ENCODE data around the gene ECHDC1.

GRCh38 chr6:127392301-127392700 lies 48.9 kb upstream of the ECHDC1 start:
- no peak for TF ChIP-seq POLR2AphosphoS5 (IDR thresholded peaks at IDR 0.05)
- no peak for TF ChIP-seq CTCF (IDR thresholded peaks at IDR 0.05; ENCODE audit: poor library complexity, severe bottlenecking)
- no peak for TF ChIP-seq EZH2 (IDR thresholded peaks at IDR 0.05; ENCODE audit: borderline replicate concordance, insufficient read depth, low read length, poor library complexity, severe bottlenecking)
- TF ChIP-seq SMC3 (conservative IDR thresholded peaks at IDR 0.05; ENCODE audit: poor library complexity): no peak
- TF ChIP-seq EP300 (conservative IDR thresholded peaks at IDR 0.05; ENCODE audit: poor library complexity, severe bottlenecking): no peak
- no peak for TF ChIP-seq TAF1 (IDR thresholded peaks at IDR 0.05; ENCODE audit: low read depth)
- no peak for TF ChIP-seq MXI1 (conservative IDR thresholded peaks at IDR 0.05; ENCODE audit: poor library complexity, severe bottlenecking)
- no peak for TF ChIP-seq REST (IDR thresholded peaks at IDR 0.05; ENCODE audit: borderline replicate concordance)
- no peak for TF ChIP-seq RAD21 (conservative IDR thresholded peaks at IDR 0.05)

Measured in neural cell (in vitro differentiated cells).